SK-N-MC (cell line): ENCODE results near the gene TMEM231.

Experiments
- DNase-seq: peaks from one replicate; pipeline ENCODE4 v3.0.0-alpha.2; 2011; ENCODE audit warnings: low read depth, low spot score
- H3K27ac ChIP-seq: fragments of 200-600 bp; sonication (generic); 2 replicates; pipeline ENCODE4 v1.5.1; 2016; ENCODE audit warnings: mixed run types
- H3K36me3 ChIP-seq: fragments of 200-600 bp; sonication (generic); 2 replicates; pipeline ENCODE4 v1.6.1; 2017; ENCODE audit warnings: antibody characterized with exemption, low read length, mixed read lengths; ENCODE audit not compliant: insufficient read depth
- H3K4me3 ChIP-seq: fragments of 200-600 bp; sonication (generic); 2 replicates; pipeline ENCODE4 v1.5.1; 2016
- H3K9ac ChIP-seq: fragments of 200-600 bp; sonication (generic); 2 replicates; pipeline ENCODE4 v1.8.0; 2017; ENCODE audit warnings: mixed run types, mixed read lengths; ENCODE audit not compliant: insufficient read length
- H3K9me3 ChIP-seq: fragments of 200-600 bp; sonication (generic); 2 replicates; pipeline ENCODE4 v1.6.1; 2017; ENCODE audit warnings: low read depth, mild to moderate bottlenecking, antibody characterized with exemption, low read length, moderate library complexity, mixed read lengths
- EZH2 ChIP-seq: fragments of 200-600 bp; sonication (generic); IDR thresholded peaks from one replicate; pipeline ENCODE4 v1.6.1; 2017; ENCODE audit warnings: antibody characterized with exemption
- FOXP2 ChIP-seq: optimal IDR thresholded peaks from 2 replicates; pipeline ENCODE3; 2011; ENCODE audit warnings: mild to moderate bottlenecking, moderate library complexity; ENCODE audit not compliant: insufficient read depth; ENCODE audit errors: extremely low read length, control extremely low read depth
- POLR2AphosphoS5 ChIP-seq: IDR thresholded peaks from 2 replicates; pipeline ENCODE4 v1.6.1; 2012; ENCODE audit warnings: mild to moderate bottlenecking, low read depth, low read length, borderline replicate concordance

TMEM231 gene

GRCh38 chr16:75572864-75573542, 17.0 kb upstream of the TMEM231 start:
- H3K9me3 ChIP-seq = no peaks in the 10 kb centered on the region
- TF ChIP-seq POLR2AphosphoS5 (no peak), FOXP2 (no peak), EZH2 (no peak)
- no peak overlapping the region for H3K4me3 ChIP-seq
- no peak overlapping the region for H3K9ac ChIP-seq
- no peak for DNase-seq
- no peak overlapping the region for H3K27ac ChIP-seq
- peaks cover 24% of the 10 kb centered on the region for H3K36me3 ChIP-seq

- H3K9ac ChIP-seq = no peak overlapping the region
- no peaks in the 10 kb centered on the region for H3K9me3 ChIP-seq
- TF ChIP-seq POLR2AphosphoS5 (no peak), EZH2 (no peak), FOXP2 (no peak)
- DNase-seq = no peak
- no peak overlapping the region for H3K27ac ChIP-seq
- no peak overlapping the region for H3K4me3 ChIP-seq
- H3K36me3 ChIP-seq = peaks cover 22% of the 10 kb centered on the region; the same call in 1 of the 2 replicates
Observed at GRCh38 chr16:75570396-75571065, 14.5 kb upstream of the TMEM231 start.

GRCh38 chr16:75567911-75568310, 11.9 kb upstream of the TMEM231 start:
- TF ChIP-seq FOXP2 = no peak
- no peak for TF ChIP-seq EZH2
- no peak for TF ChIP-seq POLR2AphosphoS5
- no peak overlapping the region for H3K4me3 ChIP-seq

DNA sequence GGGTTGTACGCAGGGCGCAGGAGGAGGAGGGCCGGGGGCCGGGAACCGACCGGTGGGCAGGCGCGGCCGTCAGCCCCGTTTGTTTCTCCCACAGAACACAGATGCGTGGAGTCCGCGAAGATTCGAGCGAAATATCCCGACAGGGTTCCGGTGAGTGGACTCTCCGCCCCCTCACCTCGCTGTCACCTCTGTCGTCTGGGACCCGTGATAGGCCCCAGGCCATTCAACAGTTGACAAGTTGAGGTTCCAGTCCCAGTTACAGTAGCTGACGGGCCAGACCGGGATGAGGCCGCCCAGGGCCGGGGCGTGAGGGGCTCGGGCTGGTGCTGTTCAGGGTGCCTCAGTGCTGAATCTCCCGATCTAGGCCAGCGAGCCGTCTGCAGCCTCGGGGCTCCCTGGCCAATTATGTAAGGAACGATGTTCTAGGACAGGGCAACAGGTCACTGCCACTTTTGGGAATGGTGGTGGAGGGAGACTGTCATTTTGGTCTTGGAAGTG, 10.8 kb upstream of the TMEM231 start:
- Histone ChIP-seq H3K4me3 (peak overlapping the region; percentile 87), H3K9ac (peak overlapping the region; percentile 66), H3K36me3 (peaks cover 22% of the 10 kb centered on the region; the same call in 1 of the 2 replicates), H3K9me3 (no peaks in the 10 kb centered on the region), H3K27ac (no peak overlapping the region)
- no peak for DNase-seq
- TF ChIP-seq EZH2 (no peak), FOXP2 (no peak), POLR2AphosphoS5 (no peak)

More at GRCh38 chr16:75567911-75568310, 11.9 kb upstream of the TMEM231 start:
- Histone ChIP-seq H3K36me3 (peaks cover 22% of the 10 kb centered on the region; the same call in 1 of the 2 replicates), H3K9ac (no peak overlapping the region), H3K27ac (no peak overlapping the region), H3K9me3 (no peaks in the 10 kb centered on the region)
- no peak for DNase-seq

- Histone ChIP-seq H3K36me3 (peaks cover 22% of the 10 kb centered on the region; the same call in 1 of the 2 replicates), H3K4me3 (peak within 1 kb of the TSS; percentile 87), H3K27ac (no peak within 1 kb of the TSS), H3K9me3 (no peaks in the 10 kb centered on the region), H3K9ac (peak within 1 kb of the TSS; percentile 66)
- TF ChIP-seq POLR2AphosphoS5 (peak; percentile 72; the same call in 1 of the 2 replicates), EZH2 (no peak)
- no peak for DNase-seq
Observed at GRCh38 chr16:75566040-75566757, 10.1 kb upstream of the TMEM231 start, which contains the start of gene GABARAPL2. Gene GABARAPL2 (plus strand): TSS chr16:75566379. CDS start chr16:75566487, 108 bp downstream.

DNA sequence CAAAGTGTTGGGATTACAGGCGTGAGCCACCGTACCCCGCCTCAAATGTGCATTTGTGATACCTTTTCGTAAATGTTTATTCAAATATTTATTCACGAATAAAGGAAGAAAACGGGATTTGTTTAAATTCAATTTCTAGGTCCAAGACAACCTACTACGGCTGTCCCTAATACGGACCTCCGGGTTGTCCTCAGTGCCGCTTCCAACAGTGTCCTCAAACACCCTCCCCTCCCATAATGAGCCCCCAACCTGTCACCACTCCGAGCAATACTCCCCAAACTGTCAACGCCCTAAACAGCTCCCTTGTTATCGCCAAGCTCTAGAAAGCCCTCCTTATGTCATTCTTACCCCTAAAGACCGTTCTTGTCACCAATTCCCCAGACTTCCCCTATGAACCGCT, 9.6 kb upstream of the TMEM231 start:
- Histone ChIP-seq H3K27ac (no peak overlapping the region), H3K4me3 (peak overlapping the region; percentile 87), H3K9ac (no peak overlapping the region), H3K36me3 (peaks cover 22% of the 10 kb centered on the region; the same call in 1 of the 2 replicates), H3K9me3 (no peaks in the 10 kb centered on the region)
- no peak for TF ChIP-seq POLR2AphosphoS5
- no peak for TF ChIP-seq FOXP2
- no peak for TF ChIP-seq EZH2
- DNase-seq = no peak

DNA sequence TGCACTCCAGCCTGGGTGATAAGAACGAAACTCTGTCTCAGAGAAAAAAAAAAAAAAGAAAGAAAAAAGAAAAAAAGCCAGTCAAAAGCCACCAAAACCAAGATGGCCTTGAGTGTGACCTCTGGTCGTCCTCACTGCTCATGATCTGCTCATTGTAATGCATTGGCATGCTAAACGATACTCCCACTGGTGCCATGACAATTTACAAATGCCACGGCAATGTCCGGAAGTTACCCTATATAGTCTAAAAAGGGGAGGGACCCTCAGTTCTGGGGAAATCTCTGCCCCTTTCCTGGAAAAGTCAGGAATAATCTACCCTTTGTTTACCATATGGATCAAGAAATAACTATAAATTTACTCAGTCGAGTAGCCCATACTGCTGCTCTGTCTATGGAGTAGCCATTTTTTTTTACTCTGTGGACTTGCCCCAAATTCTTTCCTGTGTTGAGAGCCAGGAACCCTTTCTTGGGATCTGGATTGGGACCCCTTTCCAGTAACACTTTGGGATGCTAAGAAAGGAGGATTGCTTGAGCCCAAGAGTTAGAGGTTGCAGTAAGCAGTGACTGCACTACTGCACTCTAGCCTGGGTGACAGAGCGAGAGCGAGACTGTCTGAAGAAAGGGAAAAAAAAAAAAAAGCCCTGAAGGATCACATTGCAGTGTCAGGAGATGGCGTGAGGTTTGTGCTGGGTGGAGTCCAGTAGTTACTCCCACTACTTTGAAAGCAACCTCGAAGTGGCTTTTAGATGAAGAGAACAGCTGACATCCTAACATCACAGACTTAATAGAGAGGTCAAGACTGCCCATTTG, 3.7 kb upstream of the TMEM231 start:
- H3K9ac ChIP-seq = no peak overlapping the region
- H3K4me3 ChIP-seq = no peak overlapping the region
- no peaks in the 10 kb centered on the region for H3K9me3 ChIP-seq
- no peaks in the 10 kb centered on the region for H3K36me3 ChIP-seq
- DNase-seq = no peak
- no peak for TF ChIP-seq FOXP2
- TF ChIP-seq POLR2AphosphoS5 = no peak
- no peak for TF ChIP-seq EZH2
- H3K27ac ChIP-seq = no peak overlapping the region
